CD4-positive, alpha-beta T cell treated with Interferon gamma for 1 hour (primary cell): ENCODE measurements around the gene MAPKAPK2.

Experiments
- DNase-seq: peaks from one replicate; pipeline ENCODE4 v3.0.0-alpha.2; 2020

The MAPKAPK2 gene

DNA sequence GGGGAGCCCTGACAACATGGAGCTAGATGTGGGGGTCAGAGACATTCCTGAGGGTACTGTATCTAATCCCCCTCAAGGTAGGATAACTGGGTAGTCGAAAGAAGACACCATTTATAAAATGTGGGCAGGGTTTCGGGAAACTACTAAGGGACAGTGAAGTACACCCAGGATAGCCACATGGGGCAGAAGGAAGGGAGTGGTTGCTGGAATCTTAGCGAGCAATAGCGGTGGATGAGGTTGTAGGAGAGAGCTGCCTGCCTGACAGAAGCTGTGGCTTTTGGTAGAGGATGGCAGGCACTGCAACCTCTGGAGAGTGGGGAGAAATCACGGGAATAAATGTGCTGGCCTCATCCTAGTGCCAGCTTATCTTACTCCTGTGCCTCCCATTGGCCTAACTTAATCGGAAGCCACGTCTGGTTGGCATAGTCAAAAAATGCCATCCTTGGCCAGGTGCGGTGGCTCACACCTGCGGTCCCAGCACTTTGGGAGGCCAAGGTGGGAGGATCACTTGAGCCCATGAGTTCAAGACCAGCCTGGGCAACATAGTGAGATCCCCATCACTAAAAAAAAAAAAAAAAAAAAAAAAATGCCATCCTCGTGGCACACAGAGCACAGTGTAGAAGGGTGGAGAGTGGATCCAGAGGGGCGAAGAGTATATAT, 23.4 kb upstream of the MAPKAPK2 start:
- no peak for DNase-seq

DNA sequence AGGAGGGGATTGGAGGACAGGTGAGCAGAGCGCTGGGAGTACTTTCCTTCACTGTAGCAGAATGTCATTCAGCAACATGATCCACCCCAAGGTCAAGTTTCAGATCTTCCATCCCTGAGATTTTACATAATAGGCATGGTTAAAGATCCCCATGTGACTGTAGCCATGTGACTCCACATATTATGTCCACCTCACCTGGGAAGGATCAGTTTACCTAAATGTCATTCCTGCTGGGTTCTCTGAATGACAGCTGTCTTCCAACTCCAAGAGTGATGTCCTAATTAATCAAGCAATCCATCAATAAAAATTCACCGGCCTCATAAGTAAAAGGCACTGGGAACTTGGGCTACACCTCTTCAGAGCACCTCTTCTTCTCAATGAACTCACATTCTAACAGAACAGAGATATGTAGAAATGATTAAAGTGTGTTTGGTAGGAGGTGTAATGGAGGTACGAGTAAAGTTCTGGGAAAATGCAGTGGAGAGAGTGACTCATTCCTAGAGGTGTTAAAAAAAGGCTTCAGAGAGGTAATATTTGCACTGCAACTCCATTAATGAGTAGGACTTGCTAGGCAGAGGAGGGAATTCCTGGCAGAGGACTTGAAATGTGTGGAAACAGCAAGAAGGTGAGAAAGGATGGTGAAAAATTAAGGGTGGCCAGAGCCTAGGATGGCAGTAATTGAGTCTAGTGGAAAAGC, 22.2 kb upstream of the MAPKAPK2 start:
- DNase-seq: no peak

DNA sequence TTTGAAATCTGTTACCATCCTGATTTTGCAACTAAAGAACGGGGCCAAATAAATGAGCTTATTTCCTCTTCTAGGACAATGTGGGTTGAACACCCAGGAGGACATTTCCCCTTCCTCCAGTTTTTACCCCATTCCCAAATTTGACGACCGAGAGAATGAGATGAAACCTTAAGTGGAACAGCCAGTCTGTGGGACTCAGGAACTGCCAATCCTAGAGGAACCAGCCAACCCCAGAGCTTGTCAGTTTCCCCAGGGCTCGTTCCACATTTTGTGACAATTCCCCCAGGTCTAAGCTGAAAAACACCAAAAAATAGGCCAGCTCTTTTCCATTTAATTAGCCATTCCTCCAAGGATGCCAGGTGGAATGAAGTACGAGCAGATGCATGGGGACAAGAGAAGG, 21.3 kb upstream of the MAPKAPK2 start:
- DNase-seq: no peak

DNA sequence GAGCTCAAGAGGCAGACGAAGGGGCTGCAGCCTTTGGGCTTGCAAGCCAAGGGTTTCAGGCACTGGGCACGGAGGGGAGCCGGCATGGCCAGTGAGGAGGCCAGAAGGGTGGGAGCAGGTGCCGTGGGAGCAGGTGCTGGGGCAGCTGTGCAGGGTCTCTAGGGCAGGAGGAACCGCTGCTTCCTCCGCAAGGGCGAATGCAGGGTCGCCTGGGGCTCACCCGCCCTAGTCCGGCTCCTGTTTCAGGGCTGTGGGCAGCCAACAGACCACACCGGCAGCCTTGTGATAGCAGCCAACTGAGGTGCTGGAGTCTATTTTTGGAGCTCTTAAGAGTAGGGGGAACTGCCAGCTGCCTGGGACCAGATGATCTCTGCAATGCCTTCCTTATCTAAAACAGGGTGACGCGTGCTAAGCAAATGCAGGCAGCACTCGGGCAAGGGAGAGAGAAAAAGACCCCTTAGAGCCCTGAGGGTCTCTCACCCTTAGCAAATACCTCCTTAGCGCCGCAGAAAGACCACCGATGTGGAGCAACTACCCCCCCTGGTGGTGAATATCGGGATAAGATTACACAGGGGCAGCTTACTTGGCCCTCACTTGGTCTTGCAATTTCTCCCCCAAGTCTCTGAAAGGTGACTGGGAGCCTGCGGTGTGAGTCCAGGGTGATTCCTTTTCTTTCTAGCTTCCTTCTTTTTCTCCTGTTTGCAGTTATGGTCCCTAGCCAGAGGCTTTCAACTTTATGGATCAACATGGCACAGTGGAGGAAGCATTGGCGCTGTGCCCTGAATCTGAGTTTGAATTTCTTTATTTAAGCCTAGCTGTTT, 20.7 kb upstream of the MAPKAPK2 start:
- DNase-seq: peak; percentile 48

DNA sequence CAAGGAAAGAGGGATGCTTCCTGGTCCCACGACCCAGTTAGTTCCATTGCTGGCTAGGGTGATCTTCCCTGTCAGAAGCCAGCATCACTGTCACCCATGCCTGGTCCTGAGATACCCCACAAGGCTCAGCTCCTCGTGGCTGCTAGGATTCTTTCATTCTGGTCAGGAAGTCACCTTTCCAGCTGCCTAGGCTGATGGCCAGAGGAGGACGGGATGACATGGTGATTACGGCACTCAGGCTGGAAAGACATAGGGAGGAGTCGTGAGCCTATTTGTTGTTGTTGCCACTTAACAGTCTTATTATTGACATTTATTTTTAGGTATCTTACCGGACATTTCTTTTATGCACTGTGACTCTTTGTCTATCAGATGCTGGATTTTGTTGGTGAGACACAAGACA, 20.0 kb upstream of the MAPKAPK2 start:
- DNase-seq: no peak

DNA sequence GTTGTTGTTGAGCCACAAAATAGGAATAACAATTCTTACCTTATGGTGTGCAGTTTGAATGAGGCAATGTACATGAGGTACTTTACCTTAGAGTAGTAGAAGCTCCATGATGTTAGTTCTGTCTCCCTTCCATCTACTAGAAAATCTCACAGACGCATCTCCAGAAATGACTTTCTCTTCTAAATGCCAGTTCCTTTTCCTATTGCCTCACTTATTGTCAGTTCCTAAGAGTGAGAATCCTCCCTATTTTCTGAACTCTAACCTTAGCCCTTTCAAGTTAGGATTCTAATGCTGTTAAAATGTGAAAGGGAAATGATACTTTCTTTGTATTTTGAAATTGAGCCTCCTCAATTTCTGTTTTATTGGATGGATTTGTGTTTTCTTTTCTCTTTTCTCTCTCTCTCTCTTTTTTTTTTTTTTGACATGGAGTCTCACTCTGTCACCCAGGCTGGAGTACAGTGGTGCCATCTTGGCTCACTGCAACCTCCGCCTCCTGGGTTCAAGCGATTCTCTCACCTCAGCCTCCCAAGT, 18.6 kb upstream of the MAPKAPK2 start:
- DNase-seq: no peak

DNA sequence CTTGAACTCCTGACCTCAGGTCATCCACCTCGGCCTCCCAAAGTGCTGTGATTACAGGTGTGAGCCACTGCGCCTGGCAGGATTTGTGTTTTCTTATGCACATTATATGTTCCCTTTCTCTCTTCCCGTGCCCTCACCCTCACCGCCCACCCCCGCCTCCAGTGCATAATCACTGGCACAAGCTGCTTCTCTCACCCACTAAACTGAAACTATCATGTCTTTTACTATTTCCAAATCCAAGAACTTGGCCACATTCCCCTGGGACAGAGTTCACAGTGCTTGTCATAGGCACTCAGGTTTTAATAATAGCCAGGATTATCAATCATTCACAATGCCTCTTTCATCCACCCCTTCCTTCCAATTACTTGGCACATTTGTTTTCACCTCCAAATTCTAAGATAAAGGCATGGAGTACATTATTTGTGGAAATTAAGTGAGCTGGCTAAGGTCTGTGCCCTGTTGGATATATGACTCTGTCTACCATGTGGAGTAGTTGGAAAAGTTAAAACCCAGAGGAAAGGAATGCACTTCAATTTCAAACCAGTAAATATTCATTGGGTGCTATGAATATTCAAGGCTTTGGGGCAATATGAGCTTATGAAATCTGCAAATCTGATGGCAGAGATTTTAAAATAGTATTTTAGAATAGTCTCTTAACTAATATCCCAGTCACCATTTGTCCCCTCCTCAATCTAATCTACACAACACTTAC, 17.6 kb upstream of the MAPKAPK2 start:
- no peak for DNase-seq

DNA sequence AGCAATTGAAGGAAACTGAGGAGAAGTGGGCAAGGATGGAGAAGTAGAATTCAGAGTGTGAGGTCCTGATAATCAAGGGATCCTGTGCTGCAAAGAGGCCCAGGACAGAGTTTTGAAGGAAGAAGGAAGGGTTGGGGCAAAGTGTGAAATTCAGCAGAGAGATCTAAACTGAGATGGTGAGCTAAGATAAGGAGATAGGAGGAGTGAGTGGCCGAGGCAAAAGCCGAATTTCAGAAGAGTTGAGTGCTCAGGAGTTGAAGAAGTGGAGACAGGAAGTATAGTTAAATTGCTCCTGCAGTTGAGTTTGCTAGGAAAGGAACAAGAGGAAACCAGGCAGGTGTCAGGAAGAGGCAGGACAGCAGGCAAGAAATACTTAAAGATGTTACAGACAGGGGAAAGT, 16.4 kb upstream of the MAPKAPK2 start:
- no peak for DNase-seq

DNA sequence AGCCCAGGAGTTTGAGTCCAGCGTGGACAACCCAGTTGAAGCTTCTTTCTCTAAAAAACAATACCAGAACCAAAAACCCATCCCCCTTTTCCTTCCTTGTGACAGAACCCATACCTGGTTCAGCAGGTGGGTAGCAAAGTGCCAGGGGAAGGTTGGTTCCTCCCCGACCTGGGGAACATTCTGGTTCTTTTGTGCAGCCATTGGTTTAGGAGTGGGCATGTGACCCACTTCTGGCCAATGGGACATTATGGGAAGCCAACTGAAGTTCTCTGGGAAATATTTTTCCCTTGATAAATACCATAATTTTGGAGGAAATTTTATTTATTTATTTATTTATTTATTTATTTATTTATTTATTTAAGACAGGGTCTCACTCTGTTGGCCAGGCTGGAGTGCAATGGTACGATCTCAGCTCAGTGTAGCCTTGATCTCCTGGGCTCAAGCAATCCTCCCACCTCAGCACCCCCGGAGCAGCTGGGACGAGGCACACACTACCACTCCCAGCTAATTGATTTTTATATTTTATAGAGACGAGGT, 15.8 kb upstream of the MAPKAPK2 start:
- DNase-seq: no peak

DNA sequence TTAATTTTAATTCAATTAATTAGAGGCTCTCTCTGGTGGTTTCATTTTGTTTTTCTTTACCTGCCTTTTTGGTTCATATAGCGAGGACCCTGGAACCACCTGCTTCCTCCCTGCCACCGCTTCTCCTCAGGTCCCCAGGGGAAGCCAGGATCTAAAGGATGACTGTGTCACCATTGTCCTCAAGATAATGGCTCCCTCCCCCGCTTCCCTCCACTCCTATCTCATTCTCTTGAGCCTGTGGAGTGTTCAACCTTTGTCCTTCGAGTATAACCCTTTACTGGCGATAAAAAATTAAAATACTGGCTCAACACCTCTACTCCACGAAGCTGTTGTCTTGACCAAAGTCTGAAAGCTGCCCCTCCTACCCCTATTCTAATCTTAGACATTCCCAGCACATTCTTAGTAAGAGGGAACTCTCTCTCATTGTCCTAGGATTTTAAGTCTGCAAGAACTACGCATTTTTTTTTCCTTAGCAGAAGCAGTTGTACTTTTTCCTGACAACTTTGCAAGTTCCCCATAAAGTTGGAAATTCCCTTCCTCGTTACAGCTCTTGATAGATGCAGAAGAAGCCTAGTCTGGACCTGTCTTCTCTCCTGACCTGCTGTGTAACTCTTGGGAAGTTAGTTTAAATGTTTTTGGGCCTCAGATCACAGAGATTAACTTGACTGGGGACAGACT, 12.6 kb upstream of the MAPKAPK2 start:
- no peak for DNase-seq

DNA sequence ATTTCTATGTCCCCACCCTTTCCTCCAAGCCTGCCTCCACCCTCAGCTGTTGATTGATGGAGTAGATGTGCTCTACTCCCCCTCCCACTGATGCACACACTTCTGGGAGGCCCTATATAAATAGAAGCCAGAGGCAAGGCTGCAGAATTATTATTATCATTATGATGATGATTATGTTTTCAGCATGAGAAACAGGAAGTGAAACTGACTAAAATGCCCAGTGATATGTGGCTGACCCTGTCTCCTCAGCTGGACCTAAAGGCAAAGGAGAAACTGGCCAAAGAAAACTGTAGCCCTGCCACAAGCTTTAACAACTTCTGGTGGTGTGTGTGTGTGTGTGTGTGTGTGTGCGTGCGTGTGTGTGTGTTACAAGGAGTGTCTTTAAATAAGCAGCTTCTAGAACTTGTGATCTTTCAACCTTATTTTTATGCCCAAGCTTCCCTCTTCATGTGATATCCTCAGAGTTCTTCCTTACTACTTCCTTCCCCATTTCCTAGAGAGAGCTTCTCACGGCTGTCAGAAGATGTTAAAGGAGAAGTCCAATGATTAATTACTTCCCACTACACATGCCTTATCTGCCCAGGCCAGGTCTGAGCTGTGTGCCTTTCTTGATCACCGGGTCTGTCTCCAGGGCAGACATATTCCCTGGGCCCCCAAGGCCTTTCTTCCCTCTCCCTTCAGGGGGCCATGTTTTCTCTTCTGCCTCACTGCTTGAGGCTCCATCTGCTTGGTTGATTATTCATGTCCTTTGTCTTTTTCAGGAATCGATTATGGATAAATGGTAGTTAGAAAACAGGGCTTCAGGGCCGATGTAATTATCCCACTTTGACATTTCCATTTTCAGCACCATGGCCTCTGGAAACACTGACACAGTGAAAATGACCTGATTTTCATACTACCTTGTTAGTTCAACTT, 11.6 kb upstream of the MAPKAPK2 start:
- DNase-seq: peak; percentile 3

DNA sequence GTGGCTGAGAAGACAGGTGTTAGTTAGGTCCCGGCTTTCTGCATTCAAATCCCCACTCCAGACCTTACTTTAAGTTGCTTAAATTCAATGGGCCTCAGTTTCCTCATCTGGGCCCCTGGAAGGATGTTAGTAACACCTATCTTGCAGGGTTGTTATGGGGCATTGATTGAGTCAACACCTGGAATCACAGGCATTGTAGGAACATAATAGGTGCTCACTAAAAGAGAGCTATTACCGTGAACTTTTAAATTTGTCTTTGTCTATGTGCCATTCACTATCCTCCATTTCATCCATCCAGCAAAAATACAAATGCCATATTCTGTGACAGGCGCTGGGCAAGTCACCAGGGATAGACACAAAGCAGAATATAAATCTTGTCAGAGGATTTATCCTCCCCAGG, 10.5 kb upstream of the MAPKAPK2 start:
- DNase-seq: no peak

DNA sequence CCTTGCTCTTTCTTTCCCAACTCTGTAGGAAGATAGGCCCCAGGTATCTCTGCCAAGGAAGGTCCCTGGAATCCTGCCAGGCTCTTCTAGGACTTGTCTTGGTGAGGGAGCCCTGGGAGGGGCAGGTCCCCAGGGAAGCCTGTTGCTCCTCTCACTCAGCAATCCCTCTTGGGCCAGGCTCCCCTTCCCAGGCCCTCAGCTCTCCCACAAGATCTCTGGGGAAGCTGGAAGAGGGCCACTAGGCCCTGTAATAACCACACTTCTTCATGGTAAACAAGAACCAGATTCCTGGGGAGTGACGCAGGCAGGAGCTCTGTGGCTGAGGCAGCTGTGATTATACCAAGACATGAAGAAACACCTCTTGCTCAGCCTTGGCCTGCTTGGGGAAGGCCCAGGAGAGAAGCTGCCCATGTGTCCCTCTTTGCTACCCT, 9.9 kb upstream of the MAPKAPK2 start:
- no peak for DNase-seq

DNA sequence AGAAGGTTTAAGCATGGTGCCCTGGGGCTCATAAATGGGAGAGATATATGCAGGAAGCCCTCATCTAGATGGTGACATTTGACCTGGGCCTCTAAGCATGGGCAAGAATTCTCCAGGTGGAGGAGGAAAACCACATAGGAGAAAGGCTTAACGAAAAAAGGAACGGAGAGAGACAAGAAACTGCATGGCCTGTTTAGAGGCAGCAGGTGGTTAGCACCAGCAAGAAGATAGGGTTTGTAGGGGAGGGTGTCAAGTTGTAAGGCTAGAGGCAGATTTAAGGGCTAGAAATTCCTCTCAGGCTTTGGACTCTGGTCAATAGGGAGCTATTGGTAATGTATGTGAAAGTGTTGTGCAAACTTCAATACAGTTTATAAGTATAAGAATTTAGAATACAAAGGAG, 8.2 kb upstream of the MAPKAPK2 start:
- no peak for DNase-seq

DNA sequence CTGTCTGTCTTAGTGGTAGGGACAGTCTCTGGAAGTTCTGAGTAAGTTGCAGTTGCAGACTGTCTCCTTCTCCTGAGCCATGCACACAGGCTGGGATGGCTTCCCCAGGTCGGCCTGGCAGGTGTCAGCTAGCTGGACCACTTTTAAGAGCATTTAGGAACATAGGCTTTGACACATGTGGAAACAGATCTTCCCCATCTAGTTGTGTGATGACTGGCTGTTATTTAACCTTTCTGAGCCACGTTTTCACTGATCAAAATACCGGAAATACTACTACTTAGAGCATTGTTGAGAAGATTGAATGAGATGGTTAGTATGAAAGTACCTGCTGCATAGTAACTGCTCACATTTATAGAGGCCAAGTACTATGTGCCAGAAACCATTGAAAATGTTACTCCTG, 6.2 kb upstream of the MAPKAPK2 start:
- no peak for DNase-seq

DNA sequence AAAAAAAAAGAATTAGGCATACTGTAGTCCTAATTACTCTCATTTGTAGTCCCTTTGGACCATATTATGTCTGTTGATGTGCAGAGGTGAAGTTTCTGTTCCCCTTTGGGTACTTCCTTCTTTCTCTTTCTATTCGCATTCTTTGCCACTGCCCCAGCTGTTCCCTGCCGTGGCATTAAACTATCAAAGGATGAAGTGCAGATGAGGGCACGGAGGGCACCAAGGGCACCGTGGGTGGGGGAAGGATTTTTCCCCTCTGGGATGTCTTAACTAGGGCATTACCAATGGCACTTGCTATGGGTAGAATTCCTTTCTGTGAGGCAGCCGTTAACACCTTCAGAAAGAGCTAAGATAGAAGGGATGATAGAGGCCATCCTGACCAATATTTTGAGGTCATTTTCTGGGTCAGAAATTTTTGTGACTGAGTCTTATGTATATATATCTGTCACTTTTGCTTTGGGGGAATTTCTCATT, 4.9 kb upstream of the MAPKAPK2 start:
- DNase-seq: peak; percentile 37

DNA sequence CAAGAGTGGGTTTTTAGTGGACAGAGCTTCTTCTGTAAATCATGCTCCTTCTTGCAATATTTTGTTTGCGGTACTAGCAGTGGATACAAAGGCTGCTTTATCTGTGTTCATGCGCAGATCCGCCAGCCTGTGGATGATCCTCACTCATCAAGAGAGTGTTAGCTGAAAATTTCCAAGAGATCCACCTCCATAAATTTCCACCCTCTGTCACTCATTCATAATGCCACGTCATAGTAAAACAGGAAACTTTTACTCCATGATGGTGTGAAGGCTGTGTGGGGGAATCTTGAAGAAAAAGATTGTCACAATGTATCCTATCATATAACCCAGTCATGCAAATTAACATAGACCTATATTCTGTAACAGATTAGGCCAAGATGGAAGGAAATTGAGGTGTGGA, 4.4 kb upstream of the MAPKAPK2 start:
- no peak for DNase-seq

DNA sequence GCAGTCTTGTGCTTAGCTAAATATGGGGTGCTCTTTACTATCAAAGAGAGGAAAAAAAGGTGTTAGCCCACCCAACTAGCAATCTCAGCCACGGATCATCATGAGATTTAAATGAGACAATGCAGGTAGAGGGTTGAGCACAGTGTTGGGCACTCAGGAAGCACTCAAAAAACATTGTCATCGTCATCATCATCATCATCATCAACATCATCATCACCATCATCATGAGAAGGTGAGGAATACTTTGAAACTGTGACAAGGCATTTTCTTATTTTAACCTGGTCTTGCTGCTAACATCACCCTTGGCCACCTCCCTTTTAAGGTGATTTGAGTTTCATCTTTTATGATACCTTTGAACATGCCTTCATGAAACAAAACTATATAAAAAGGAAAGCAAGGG, 3.3 kb upstream of the MAPKAPK2 start:
- no peak for DNase-seq

DNA sequence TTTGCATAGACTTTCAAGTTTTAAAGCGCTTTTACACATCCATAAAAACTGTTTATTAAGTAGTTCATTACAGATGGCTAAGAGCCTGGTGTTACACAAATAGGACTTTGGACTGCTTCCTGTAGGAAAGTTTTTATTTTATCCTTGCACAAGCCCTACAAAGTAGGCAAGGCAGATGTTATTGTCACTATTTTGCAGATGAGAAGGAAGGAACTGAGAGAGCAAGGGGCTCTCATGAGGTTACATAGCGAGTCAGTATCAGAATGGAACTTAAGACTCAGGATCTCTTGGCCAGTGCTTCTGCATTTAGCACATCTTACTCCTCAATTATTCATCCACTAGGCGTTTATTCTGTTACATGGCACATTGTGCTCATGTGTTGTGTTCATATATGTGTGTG, 2.6 kb upstream of the MAPKAPK2 start:
- no peak for DNase-seq

DNA sequence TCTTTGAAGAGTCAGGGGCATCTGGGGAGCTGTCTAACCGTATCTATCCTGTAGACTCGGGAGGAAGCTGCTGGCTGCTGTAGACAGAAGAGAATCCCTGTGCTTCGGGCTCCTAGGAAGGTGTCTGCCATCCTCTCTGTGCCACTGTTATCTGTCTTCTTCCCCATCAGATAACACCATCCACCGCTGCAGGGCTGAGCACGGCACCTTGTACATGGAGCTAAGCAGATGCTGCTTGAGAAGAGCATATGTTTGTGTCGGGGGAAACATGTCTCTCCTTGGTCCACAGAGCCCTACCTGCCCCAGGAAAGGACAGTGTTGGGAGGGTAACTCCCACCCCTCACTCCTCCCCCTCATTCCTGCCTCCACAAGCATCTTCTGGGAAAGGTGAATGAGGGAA, 1.4 kb upstream of the MAPKAPK2 start:
- DNase-seq: no peak

DNA sequence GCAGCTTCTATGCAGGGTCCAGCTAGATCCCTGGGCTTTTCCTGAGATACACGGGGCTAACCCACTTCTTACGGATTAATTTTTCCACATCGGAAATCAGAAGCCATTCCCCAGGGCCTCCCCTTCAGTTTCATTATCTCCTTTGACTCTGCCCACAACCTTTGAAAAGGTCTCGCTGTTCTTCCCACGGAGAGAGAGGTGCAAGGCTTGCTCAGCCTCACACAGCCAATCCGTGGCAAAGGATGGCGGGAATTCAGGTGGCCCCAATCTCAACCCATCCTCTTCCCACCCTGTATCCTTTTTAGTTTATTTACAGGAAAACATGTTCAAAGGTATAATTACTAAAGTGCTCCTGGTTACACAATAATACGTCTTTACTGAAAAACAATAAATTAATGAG, 702 bp upstream of the MAPKAPK2 start:
- DNase-seq: no peak
